OCI-LY1 (cell line): ENCODE data around the gene SORCS3.

Experiments used
- H2AFZ ChIP-seq: fragments of 200-600 bp; sonication (generic), shearing (Covaris generic); 2 replicates; pipeline ENCODE4 v1.6.0; 2014; ENCODE audit warnings: antibody characterized with exemption, mild to moderate bottlenecking, low read length
- H3F3A ChIP-seq: fragments of 200-600 bp; sonication (generic), shearing (Covaris generic); 2 replicates; pipeline ENCODE4 v1.6.0; 2014; ENCODE audit warnings: mild to moderate bottlenecking, antibody characterized with exemption, low read length, moderate library complexity; ENCODE audit not compliant: insufficient read depth
- H3K27ac ChIP-seq: fragments of 200-600 bp; sonication (generic); 2 replicates; pipeline ENCODE4 v1.5.1; 2014; ENCODE audit warnings: low read length, mixed run types, mild to moderate bottlenecking, low read depth; ENCODE audit not compliant: poor library complexity, severe bottlenecking
- H3K27me3 ChIP-seq: fragments of 200-600 bp; sonication (generic); 2 replicates; pipeline ENCODE4 v1.6.0; 2014; ENCODE audit warnings: antibody characterized with exemption, mild to moderate bottlenecking, low read length, moderate library complexity; ENCODE audit not compliant: insufficient read depth
- H3K36me3 ChIP-seq: fragments of 200-600 bp; sonication (generic); 2 replicates; pipeline ENCODE4 v1.6.1; 2014; ENCODE audit warnings: mild to moderate bottlenecking, antibody characterized with exemption, low read length, moderate library complexity, mixed read lengths; ENCODE audit not compliant: insufficient read depth
- H3K4me1 ChIP-seq: fragments of 200-600 bp; sonication (generic); 2 replicates; pipeline ENCODE4 v1.5.1; 2014; ENCODE audit warnings: mild to moderate bottlenecking, low read length, moderate library complexity; ENCODE audit not compliant: insufficient read depth, severe bottlenecking
- H3K4me2 ChIP-seq: fragments of 200-600 bp; sonication (generic), shearing (Covaris generic); 2 replicates; pipeline ENCODE4 v1.6.1; 2014; ENCODE audit warnings: low read length
- H3K4me3 ChIP-seq: fragments of 200-600 bp; sonication (generic); 2 replicates; pipeline ENCODE4 v1.5.1; 2014; ENCODE audit warnings: low read length, low read depth, mild to moderate bottlenecking, mixed read lengths; ENCODE audit not compliant: poor library complexity, severe bottlenecking
- H3K79me2 ChIP-seq: fragments of 200-600 bp; shearing (Covaris generic); 2 replicates; pipeline ENCODE4 v1.6.1; 2016; ENCODE audit warnings: mixed run types, low read length, mixed read lengths; ENCODE audit not compliant: insufficient read depth
- H3K9ac ChIP-seq: fragments of 200-600 bp; sonication (generic), shearing (Covaris generic); 2 replicates; pipeline ENCODE4 v1.6.1; 2014; ENCODE audit warnings: mild to moderate bottlenecking, low read length, mixed read lengths
- H3K9me2 ChIP-seq: fragments of 200-600 bp; sonication (generic), shearing (Covaris generic); 2 replicates; pipeline ENCODE4 v1.6.1; 2014; ENCODE audit warnings: low read depth, mild to moderate bottlenecking, low read length, mixed read lengths
- H3K9me3 ChIP-seq: fragments of 200-600 bp; shearing (Covaris generic); 2 replicates; pipeline ENCODE4 v1.6.1; 2014; ENCODE audit warnings: low read length, mixed read lengths
- H4K20me1 ChIP-seq: fragments of 200-600 bp; sonication (generic), shearing (Covaris generic); 2 replicates; pipeline ENCODE4 v1.6.0; 2016; ENCODE audit warnings: mild to moderate bottlenecking, low read length; ENCODE audit not compliant: insufficient read depth
- EZH2 ChIP-seq: fragments of 200-600 bp; sonication (generic), shearing (Covaris generic); IDR thresholded peaks from 2 replicates; pipeline ENCODE4 v1.8.0; 2017; ENCODE audit warnings: borderline replicate concordance, mixed run types, mild to moderate bottlenecking, antibody characterized with exemption, low read length, moderate library complexity, mixed read lengths
- TF ChIP-seq, protein P1 (sequence below): fragments of 200-600 bp; sonication (generic), shearing (Covaris generic); IDR thresholded peaks from 2 replicates; pipeline ENCODE4 v1.5.1; 2017; ENCODE audit warnings: mild to moderate bottlenecking, antibody characterized with exemption, low read length, moderate library complexity, mixed read lengths

SORCS3 gene

GRCh38 chr10:105284476-105285215 is 643.6 kb downstream of the SORCS3 start:
- no peaks in the 10 kb centered on the region for H3K79me2 ChIP-seq

GRCh38 chr10:105288026-105288425 is 646.9 kb downstream of the SORCS3 start:
- no peak overlapping the region for H3K4me3 ChIP-seq
- H3K4me1 ChIP-seq = no peaks in the 10 kb centered on the region
- H3K9ac ChIP-seq = no peak overlapping the region
- H3K9me2 ChIP-seq = no peaks in the 10 kb centered on the region
- H3K9me3 ChIP-seq = no peaks in the 10 kb centered on the region
- no peaks in the 10 kb centered on the region for H3K27me3 ChIP-seq
- no peak overlapping the region for H2AFZ ChIP-seq
- H3F3A ChIP-seq = no peaks in the 10 kb centered on the region
- H3K4me2 ChIP-seq = no peak overlapping the region
- H3K27ac ChIP-seq = no peak overlapping the region
- H4K20me1 ChIP-seq = no peaks in the 10 kb centered on the region
- TF ChIP-seq EZH2 = no peak
- TF ChIP-seq, protein P1, sequence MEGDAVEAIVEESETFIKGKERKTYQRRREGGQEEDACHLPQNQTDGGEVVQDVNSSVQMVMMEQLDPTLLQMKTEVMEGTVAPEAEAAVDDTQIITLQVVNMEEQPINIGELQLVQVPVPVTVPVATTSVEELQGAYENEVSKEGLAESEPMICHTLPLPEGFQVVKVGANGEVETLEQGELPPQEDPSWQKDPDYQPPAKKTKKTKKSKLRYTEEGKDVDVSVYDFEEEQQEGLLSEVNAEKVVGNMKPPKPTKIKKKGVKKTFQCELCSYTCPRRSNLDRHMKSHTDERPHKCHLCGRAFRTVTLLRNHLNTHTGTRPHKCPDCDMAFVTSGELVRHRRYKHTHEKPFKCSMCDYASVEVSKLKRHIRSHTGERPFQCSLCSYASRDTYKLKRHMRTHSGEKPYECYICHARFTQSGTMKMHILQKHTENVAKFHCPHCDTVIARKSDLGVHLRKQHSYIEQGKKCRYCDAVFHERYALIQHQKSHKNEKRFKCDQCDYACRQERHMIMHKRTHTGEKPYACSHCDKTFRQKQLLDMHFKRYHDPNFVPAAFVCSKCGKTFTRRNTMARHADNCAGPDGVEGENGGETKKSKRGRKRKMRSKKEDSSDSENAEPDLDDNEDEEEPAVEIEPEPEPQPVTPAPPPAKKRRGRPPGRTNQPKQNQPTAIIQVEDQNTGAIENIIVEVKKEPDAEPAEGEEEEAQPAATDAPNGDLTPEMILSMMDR = no peak
- no peaks in the 10 kb centered on the region for H3K79me2 ChIP-seq
- no peaks in the 10 kb centered on the region for H3K36me3 ChIP-seq

More at GRCh38 chr10:105284476-105285215, 643.6 kb downstream of the SORCS3 start:
- no peak overlapping the region for H3K4me3 ChIP-seq
- no peaks in the 10 kb centered on the region for H4K20me1 ChIP-seq
- no peaks in the 10 kb centered on the region for H3K36me3 ChIP-seq
- no peak overlapping the region for H3K27ac ChIP-seq
- H3K27me3 ChIP-seq = no peaks in the 10 kb centered on the region
- H3K4me1 ChIP-seq = no peaks in the 10 kb centered on the region
- H3K9me3 ChIP-seq = no peaks in the 10 kb centered on the region
- TF ChIP-seq EZH2 = no peak
- TF ChIP-seq, protein P1 = no peak
- H2AFZ ChIP-seq = no peak overlapping the region
- H3F3A ChIP-seq = no peaks in the 10 kb centered on the region
- H3K9ac ChIP-seq = no peak overlapping the region
- no peaks in the 10 kb centered on the region for H3K9me2 ChIP-seq
- H3K4me2 ChIP-seq = no peak overlapping the region

- no peaks in the 10 kb centered on the region for H4K20me1 ChIP-seq
- H3K9me2 ChIP-seq = no peaks in the 10 kb centered on the region
- H3F3A ChIP-seq = no peaks in the 10 kb centered on the region
- no peaks in the 10 kb centered on the region for H3K79me2 ChIP-seq
- H3K4me3 ChIP-seq = no peak overlapping the region
- H3K27me3 ChIP-seq = no peaks in the 10 kb centered on the region
- H3K9ac ChIP-seq = no peak overlapping the region
- H3K36me3 ChIP-seq = no peaks in the 10 kb centered on the region
- H3K9me3 ChIP-seq = no peaks in the 10 kb centered on the region
- H3K27ac ChIP-seq = no peak overlapping the region
- no peak overlapping the region for H3K4me2 ChIP-seq
- H3K4me1 ChIP-seq = no peaks in the 10 kb centered on the region
- TF ChIP-seq, protein P1 = no peak
- no peak for TF ChIP-seq EZH2
- H2AFZ ChIP-seq = no peak overlapping the region
Observed at GRCh38 chr10:105288613-105289012, 647.5 kb downstream of the SORCS3 start.
